Measurements from ENCODE around the gene TTC28.

GRCh38 chr22:28203286-28203685, 476.4 kb downstream of the TTC28 start:
- TF ChIP-seq CTCF (IDR thresholded peaks at IDR 0.05) (no peak), EZH2 (IDR thresholded peaks at IDR 0.05) (no peak)
